Immature natural killer cell (primary cell): ENCODE data around the gene NUP85. TPM values are rescaled to one million over a fixed set of nuclear protein-coding genes. Genes with fewer than 3 reads are reported as not detected.
A peak's percentile ranks its signal among the peaks of the same experiment; 100 is the strongest.
"Not testable (repeated sequence)": the region's sequence is repeated elsewhere in the genome, so short reads cannot be mapped to it uniquely, and the experiment has no call there.

Experiments
- DNase-seq, 3 donors: peaks; one replicate each; pipeline ENCODE4 v3.0.0; 2022; ENCODE audit warnings: mixed read lengths in 1 of 3
- H3K27ac Mint-ChIP-seq, 6 donors: one replicate each; pipeline ENCODE4 v1.8.0; 2020; ENCODE audit warnings: mixed read lengths in 6 of 6, mild to moderate bottlenecking in 5 of 6, inconsistent platforms in 4 of 6, moderate library complexity in 3 of 6
- H3K27me3 Mint-ChIP-seq, 3 donors: one replicate each; pipeline ENCODE4 v1.8.0; 2020 to 2021; ENCODE audit warnings: low read depth in 3 of 3, mild to moderate bottlenecking in 3 of 3, mixed read lengths in 3 of 3, moderate library complexity in 3 of 3, inconsistent platforms in 1 of 3
- H3K36me3 Mint-ChIP-seq, 3 donors: one replicate each; pipeline ENCODE4 v1.8.0; 2020; ENCODE audit warnings: mixed read lengths in 3 of 3, inconsistent platforms in 2 of 3, mild to moderate bottlenecking in 2 of 3
- H3K4me1 Mint-ChIP-seq, 2 donors: one replicate each; pipeline ENCODE4 v1.8.0; 2020; ENCODE audit warnings: inconsistent platforms in 2 of 2, mild to moderate bottlenecking in 2 of 2, mixed read lengths in 2 of 2, moderate library complexity in 1 of 2
- H3K4me3 Mint-ChIP-seq, 5 donors: one replicate each; pipeline ENCODE4 v1.8.0; 2020; ENCODE audit warnings: mild to moderate bottlenecking in 5 of 5, mixed read lengths in 5 of 5, inconsistent platforms in 3 of 5, moderate library complexity in 3 of 5
- H3K9me3 Mint-ChIP-seq, 6 donors: one replicate each; pipeline ENCODE4 v1.8.0; 2020; ENCODE audit warnings: mild to moderate bottlenecking in 6 of 6, mixed read lengths in 6 of 6, inconsistent platforms in 4 of 6, moderate library complexity in 3 of 6
- polyA plus RNA-seq, 3 donors: library from polyadenylated mRNA; unstranded; fragments of 300-500 nt; fragmentation: Illumina TruSeq; gene quantifications; one replicate each; pipeline ENCODE4 v1.2.3, GENCODE V29; 2021

The NUP85 gene
- polyA plus RNA-seq, 3 donors from 2014 or later = 28.3 to 47.8 (median 41.1) TPM

- peak overlapping the region in 5 of 6 donors; percentile 76 to 96 (median 90) for H3K27ac Mint-ChIP-seq
- H3K27me3 Mint-ChIP-seq = peaks cover 10 to 22% (median 12%) of the 10 kb centered on the region in 3 donors
- peaks cover 32 to 38% of the 10 kb centered on the region in 2 donors for H3K4me1 Mint-ChIP-seq
- peak in 1 of 3 donors; percentile 42 for DNase-seq
- no peaks in the 10 kb centered on the region for H3K9me3 Mint-ChIP-seq
- peak overlapping the region; percentile 91 to 96 (median 92) for H3K4me3 Mint-ChIP-seq
- H3K36me3 Mint-ChIP-seq = no peaks in the 10 kb centered on the region
Measured at GRCh38 chr17:75182319-75182568, 23.2 kb upstream of the NUP85 start.

- Mint-ChIP-seq H3K27ac (peak within 1 kb of the TSS; percentile 86 to 98 (median 96)), H3K4me3 (peak within 1 kb of the TSS; percentile 91 to 96 (median 92)), H3K36me3 (no peaks in the 10 kb centered on the region), H3K9me3 (no peaks in the 10 kb centered on the region), H3K4me1 (peaks cover 32 to 38% of the 10 kb centered on the region in 2 donors), H3K27me3 (peaks cover 10 to 22% (median 12%) of the 10 kb centered on the region in 3 donors)
- peak; percentile 94 to 96 (median 96) for DNase-seq
Measured at GRCh38 chr17:75182569-75183436, 22.7 kb upstream of the NUP85 start, which contains the start of gene SUMO2. Gene SUMO2, minus strand, starts transcription at chr17:75182959. Its CDS starts 125 bp downstream, at chr17:75182834.

- Mint-ChIP-seq H3K9me3 (no peaks in the 10 kb centered on the region), H3K4me1 (peaks cover 32 to 35% of the 10 kb centered on the region in 2 donors), H3K36me3 (no peaks in the 10 kb centered on the region), H3K27ac (peak overlapping the region; percentile 86 to 98 (median 96)), H3K27me3 (peaks cover 10 to 22% (median 12%) of the 10 kb centered on the region in 3 donors), H3K4me3 (peak overlapping the region; percentile 72 to 91 (median 87))
- DNase-seq = no peak
Measured at GRCh38 chr17:75183999-75184884, 21.2 kb upstream of the NUP85 start.

GRCh38 chr17:75188614-75189013 is 16.9 kb upstream of the NUP85 start:
- Mint-ChIP-seq H3K4me3 (no peak overlapping the region), H3K36me3 (no peaks in the 10 kb centered on the region), H3K27ac (no peak overlapping the region), H3K4me1 (peaks cover 11 to 12% of the 10 kb centered on the region in 2 donors), H3K9me3 (no peaks in the 10 kb centered on the region), H3K27me3 (peaks cover 3 to 5% (median 3%) of the 10 kb centered on the region in 3 donors)
- no peak for DNase-seq

- H3K4me3 Mint-ChIP-seq = no peak overlapping the region
- no peak for DNase-seq
- no peaks in the 10 kb centered on the region for H3K27me3 Mint-ChIP-seq
- no peaks in the 10 kb centered on the region for H3K9me3 Mint-ChIP-seq
- no peak overlapping the region for H3K27ac Mint-ChIP-seq
- H3K36me3 Mint-ChIP-seq = no peaks in the 10 kb centered on the region
- no peaks in the 10 kb centered on the region for H3K4me1 Mint-ChIP-seq
Measured at GRCh38 chr17:75191584-75191983, 13.9 kb upstream of the NUP85 start.

DNA sequence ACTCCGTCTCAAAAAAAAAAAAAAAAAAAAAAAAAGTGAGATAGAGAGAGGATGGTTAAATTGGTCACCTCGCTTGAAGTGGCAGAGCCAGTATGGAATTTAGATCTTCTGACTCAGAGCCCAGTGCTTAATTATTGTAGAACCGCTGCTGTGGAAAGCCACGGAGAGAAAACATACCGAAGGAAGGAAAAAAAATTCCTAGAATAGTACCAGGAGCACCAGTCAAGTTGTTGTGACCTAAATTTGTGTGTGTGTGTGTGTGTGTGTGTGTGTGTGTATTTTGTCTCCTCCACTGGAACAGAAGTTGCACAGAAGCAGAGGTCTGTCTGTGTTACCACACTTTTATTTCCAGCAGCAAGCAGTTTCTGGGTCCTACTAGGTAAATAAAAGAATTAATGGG is 10.6 kb upstream of the NUP85 start:
- Mint-ChIP-seq H3K27ac (no peak overlapping the region), H3K27me3 (peaks cover 0 to 6% (median 3%) of the 10 kb centered on the region in 3 donors), H3K9me3 (peaks cover 0 to 2% (median 0%) of the 10 kb centered on the region in 6 donors), H3K4me1 (no peaks in the 10 kb centered on the region), H3K4me3 (no peak overlapping the region), H3K36me3 (no peaks in the 10 kb centered on the region)
- DNase-seq = no peak

- peaks cover 0 to 2% (median 0%) of the 10 kb centered on the region in 6 donors for H3K9me3 Mint-ChIP-seq
- peaks cover 3 to 6% of the 10 kb centered on the region in 2 donors for H3K4me1 Mint-ChIP-seq
- no peak for DNase-seq
- H3K4me3 Mint-ChIP-seq = no peak overlapping the region
- no peak overlapping the region for H3K27ac Mint-ChIP-seq
- no peaks in the 10 kb centered on the region for H3K36me3 Mint-ChIP-seq
- H3K27me3 Mint-ChIP-seq = peaks cover under 1 to 6% (median 4%) of the 10 kb centered on the region in 3 donors
Measured at GRCh38 chr17:75199886-75200618, 5.4 kb upstream of the NUP85 start.

GRCh38 chr17:75205793-75206163 is 299 bp downstream of the NUP85 start:
- H3K36me3 Mint-ChIP-seq = peaks cover 4 to 10% (median 8%) of the 10 kb centered on the region in 3 donors
- peak overlapping the region; percentile 93 to 99 (median 98) for H3K27ac Mint-ChIP-seq
- DNase-seq = peak in 1 of 3 donors; percentile 3
- peaks cover 2 to 13% (median 5%) of the 10 kb centered on the region in 3 donors for H3K27me3 Mint-ChIP-seq
- no peaks in the 10 kb centered on the region for H3K9me3 Mint-ChIP-seq
- H3K4me3 Mint-ChIP-seq = peak overlapping the region; percentile 88 to 98 (median 96)
- H3K4me1 Mint-ChIP-seq = peaks cover 30 to 36% of the 10 kb centered on the region in 2 donors

DNA sequence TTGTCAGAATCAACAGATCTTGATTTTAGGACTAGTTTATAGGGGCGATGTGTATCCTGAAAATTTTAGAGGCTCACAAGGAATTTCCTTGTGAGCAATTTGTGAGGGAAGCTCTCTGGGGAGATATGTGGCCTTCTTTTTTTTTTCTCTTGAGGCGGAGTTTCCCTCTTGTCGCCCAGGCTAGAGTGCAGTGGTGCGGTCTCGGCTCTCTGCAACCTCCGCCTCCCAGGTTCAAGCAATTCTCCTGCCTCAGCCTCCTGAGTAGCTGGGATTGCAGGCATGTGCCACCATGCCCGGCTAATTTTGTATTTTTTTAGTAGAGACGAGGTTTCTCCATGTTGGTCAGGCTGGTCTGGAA is 1.6 kb downstream of the NUP85 start:
- peaks cover 26 to 36% of the 10 kb centered on the region in 2 donors for H3K4me1 Mint-ChIP-seq
- peaks cover 4 to 14% (median 8%) of the 10 kb centered on the region in 3 donors for H3K36me3 Mint-ChIP-seq
- H3K9me3 Mint-ChIP-seq, DNase-seq: not testable (repeated sequence)
- H3K27ac Mint-ChIP-seq = peak overlapping the region in 4 of 6 donors; percentile 10 to 93 (median 45)
- H3K4me3 Mint-ChIP-seq = peak overlapping the region; percentile 88 to 98 (median 96)
- peaks cover 2 to 13% (median 5%) of the 10 kb centered on the region in 3 donors for H3K27me3 Mint-ChIP-seq

DNA sequence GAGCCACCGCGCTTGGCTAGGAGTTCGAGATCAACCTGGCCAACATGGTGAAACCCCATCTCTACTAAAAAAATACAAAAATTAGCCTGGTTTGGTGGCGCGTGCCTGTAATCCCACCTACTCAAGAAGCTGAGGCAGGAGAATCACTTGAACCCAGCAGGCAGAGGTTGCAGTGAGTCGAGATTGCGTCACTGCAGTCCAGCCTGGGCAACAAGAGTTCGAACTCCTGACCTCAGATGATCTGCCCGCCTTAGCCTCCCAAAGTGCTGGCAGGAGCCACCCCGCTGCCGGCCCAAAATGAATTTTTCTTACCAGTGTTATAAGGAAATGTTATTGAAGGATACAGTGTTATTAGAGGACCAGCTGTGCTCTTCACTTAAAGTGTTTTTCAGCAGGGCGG is 2.3 kb downstream of the NUP85 start:
- Mint-ChIP-seq H3K4me1 (peaks cover 26 to 36% of the 10 kb centered on the region in 2 donors), H3K27me3 (peaks cover 2 to 13% (median 5%) of the 10 kb centered on the region in 3 donors), H3K27ac (peak overlapping the region in 2 of 6 donors; percentile 45 to 69), H3K4me3 (peak overlapping the region; percentile 24 to 60 (median 44)), H3K36me3 (peaks cover 4 to 15% (median 8%) of the 10 kb centered on the region in 3 donors), H3K9me3 (no peaks in the 10 kb centered on the region)
- no peak for DNase-seq

DNA sequence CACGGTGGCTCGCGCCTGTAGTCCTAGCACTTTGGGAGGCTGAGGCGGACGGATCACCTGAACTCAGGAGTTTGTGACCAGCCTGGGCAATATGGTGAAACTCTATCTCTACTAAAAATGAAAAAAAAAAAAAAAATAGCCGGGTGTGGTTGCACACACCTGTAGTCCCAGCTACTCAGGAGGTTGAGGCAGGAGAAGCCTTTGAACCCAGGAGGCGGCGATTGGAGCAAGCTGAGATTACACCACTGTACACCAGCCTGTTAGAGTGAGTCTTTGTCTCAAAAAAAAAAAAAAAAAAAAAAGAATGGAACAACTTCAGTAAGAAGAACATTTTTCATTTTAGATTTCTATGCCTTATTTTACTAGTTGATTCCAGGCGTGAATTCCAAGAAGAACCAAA is 2.7 kb downstream of the NUP85 start:
- H3K27me3 Mint-ChIP-seq = peaks cover 2 to 13% (median 5%) of the 10 kb centered on the region in 3 donors
- no peaks in the 10 kb centered on the region for H3K9me3 Mint-ChIP-seq
- H3K4me3 Mint-ChIP-seq = peak overlapping the region; percentile 24 to 60 (median 44)
- peaks cover 4 to 19% (median 8%) of the 10 kb centered on the region in 3 donors for H3K36me3 Mint-ChIP-seq
- DNase-seq = no peak
- peaks cover 26 to 36% of the 10 kb centered on the region in 2 donors for H3K4me1 Mint-ChIP-seq
- peak overlapping the region in 1 of 6 donors; percentile 69 for H3K27ac Mint-ChIP-seq

DNA sequence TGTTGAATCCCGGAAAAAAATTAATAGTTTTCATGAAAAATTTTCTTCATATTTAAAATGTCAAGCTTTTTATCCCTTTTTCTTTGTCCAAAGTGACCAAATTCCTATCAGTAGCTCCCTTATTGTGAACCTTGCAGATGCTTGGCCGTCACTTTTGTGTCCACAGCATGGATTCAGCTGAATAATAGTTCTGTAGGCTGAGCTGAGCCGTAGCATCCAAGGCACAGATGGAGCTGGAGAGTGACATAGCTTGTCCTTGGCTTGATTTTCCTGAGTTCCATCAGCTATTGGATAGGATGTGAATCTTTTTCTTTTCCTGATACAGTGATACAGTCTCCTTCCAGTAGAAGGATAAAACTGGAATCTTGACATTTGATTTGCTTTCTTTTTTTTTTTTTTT is 3.6 kb downstream of the NUP85 start:
- Mint-ChIP-seq H3K27ac (no peak overlapping the region), H3K4me3 (no peak overlapping the region), H3K4me1 (peaks cover 25 to 36% of the 10 kb centered on the region in 2 donors), H3K27me3 (peaks cover 2 to 13% (median 5%) of the 10 kb centered on the region in 3 donors), H3K9me3 (no peaks in the 10 kb centered on the region), H3K36me3 (peaks cover 4 to 19% (median 8%) of the 10 kb centered on the region in 3 donors)
- DNase-seq = no peak

DNA sequence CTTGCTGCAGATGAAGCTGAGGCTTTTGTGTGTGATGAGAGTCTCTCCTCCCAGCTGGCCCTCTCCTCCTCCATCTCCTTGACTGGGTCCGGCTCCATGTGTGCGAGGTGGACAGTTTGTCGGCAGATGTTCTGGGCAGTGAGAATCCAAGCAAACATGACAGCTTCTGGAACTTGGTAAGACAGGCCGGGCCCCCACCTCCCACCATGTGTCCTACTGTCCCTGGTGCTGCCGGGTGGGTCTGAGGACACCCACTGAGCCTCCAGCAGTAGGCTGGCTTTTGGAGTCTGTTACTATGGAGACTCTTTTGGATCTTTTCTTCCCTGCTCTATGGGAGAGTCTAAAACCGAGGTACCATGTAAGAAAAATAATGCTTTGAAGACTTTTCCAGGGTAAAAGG is 12.7 kb downstream of the NUP85 start:
- Mint-ChIP-seq H3K27me3 (peaks cover 0 to 2% (median 0%) of the 10 kb centered on the region in 3 donors), H3K36me3 (peaks cover 13 to 33% (median 20%) of the 10 kb centered on the region in 3 donors), H3K4me3 (no peak overlapping the region), H3K4me1 (no peaks in the 10 kb centered on the region), H3K27ac (no peak overlapping the region), H3K9me3 (no peaks in the 10 kb centered on the region)
- no peak for DNase-seq
